ENCODE data around the gene C1R.

- TF ChIP-seq CTCF (IDR thresholded peaks at IDR 0.05; ENCODE audit: low read depth, low read length, poor library complexity, severe bottlenecking) (no peak), EZH2phosphoT487 (IDR thresholded peaks at IDR 0.05; ENCODE audit: borderline replicate concordance, low read length) (no peak)
These were observed 36.5 kb upstream of the C1R start, which contains the start of gene RBP5 for GRCh38 chr12:7128681-7129286.

Data from DOHH2 (cell line).